ENCODE measurements around the gene VWA3A. TPM values are rescaled to one million over a fixed set of nuclear protein-coding genes. Genes with fewer than 3 reads are reported as not detected.

VWA3A gene
- total RNA-seq, 1 donor from 2014 or later, result 0.25 TPM

DNA sequence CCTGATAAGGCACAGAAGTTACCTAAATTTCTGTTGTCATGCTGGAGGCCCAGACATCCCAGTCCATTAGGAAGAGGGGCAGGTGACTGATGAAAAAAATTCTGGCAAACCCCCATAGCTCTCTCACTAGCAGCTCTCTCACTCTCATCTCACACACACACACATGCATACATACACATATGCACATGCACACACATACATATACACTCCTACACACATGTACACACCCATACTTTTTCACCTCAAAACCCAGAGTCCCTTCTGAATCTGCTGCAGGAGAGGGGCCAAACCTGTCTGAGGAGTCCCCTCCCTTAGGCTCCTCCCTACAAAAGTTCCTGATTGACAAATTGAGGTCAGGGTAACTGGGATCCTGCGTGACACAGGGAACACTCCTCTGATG is 47.4 kb downstream of the VWA3A start:
- TF ChIP-seq, protein P1, sequence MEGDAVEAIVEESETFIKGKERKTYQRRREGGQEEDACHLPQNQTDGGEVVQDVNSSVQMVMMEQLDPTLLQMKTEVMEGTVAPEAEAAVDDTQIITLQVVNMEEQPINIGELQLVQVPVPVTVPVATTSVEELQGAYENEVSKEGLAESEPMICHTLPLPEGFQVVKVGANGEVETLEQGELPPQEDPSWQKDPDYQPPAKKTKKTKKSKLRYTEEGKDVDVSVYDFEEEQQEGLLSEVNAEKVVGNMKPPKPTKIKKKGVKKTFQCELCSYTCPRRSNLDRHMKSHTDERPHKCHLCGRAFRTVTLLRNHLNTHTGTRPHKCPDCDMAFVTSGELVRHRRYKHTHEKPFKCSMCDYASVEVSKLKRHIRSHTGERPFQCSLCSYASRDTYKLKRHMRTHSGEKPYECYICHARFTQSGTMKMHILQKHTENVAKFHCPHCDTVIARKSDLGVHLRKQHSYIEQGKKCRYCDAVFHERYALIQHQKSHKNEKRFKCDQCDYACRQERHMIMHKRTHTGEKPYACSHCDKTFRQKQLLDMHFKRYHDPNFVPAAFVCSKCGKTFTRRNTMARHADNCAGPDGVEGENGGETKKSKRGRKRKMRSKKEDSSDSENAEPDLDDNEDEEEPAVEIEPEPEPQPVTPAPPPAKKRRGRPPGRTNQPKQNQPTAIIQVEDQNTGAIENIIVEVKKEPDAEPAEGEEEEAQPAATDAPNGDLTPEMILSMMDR (IDR thresholded peaks at IDR 0.05; ENCODE audit: borderline replicate concordance), result no peak
- Histone ChIP-seq H3K27me3 (ENCODE audit: low read depth) (no peaks in the 10 kb centered on the region), H3K9me3 (replicated peaks) (no peaks in the 10 kb centered on the region), H3K4me1 (no peaks in the 10 kb centered on the region), H3K4me3 (no peak overlapping the region), H3K36me3 (no peaks in the 10 kb centered on the region), H3K27ac (replicated peaks) (no peak overlapping the region)
- DNase-seq, result no peak
- intact Hi-C loops (cut with micrococcal nuclease), result no loop called here

DNA sequence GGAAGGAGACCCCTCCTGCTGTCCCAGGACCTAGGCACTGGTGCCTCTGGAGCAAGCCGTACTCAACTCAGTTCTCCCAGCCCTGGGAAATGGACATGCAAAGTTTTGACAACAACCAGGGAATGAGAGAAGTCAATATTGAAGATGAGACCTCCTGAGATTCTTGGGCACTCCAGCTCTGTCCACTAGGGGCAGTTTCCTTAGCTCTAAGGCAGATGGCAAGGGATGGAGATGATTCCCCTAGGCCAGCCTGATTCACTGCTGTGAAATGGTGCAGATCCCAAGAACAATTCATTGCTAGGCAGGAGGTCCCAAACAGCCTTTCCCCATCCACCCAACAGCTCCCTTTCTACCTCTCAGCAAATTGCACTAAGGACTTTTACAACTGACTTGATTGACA is 49.4 kb downstream of the VWA3A start:
- Histone ChIP-seq H3K4me3 (no peak overlapping the region), H3K27ac (replicated peaks) (no peak overlapping the region), H3K4me1 (no peaks in the 10 kb centered on the region), H3K27me3 (ENCODE audit: low read depth) (no peaks in the 10 kb centered on the region), H3K9me3 (replicated peaks) (no peaks in the 10 kb centered on the region), H3K36me3 (no peaks in the 10 kb centered on the region)
- intact Hi-C loops (cut with micrococcal nuclease), result no loop called here
- TF ChIP-seq, protein P1 (IDR thresholded peaks at IDR 0.05; ENCODE audit: borderline replicate concordance), result peak; percentile 23
- DNase-seq, result no peak

DNA sequence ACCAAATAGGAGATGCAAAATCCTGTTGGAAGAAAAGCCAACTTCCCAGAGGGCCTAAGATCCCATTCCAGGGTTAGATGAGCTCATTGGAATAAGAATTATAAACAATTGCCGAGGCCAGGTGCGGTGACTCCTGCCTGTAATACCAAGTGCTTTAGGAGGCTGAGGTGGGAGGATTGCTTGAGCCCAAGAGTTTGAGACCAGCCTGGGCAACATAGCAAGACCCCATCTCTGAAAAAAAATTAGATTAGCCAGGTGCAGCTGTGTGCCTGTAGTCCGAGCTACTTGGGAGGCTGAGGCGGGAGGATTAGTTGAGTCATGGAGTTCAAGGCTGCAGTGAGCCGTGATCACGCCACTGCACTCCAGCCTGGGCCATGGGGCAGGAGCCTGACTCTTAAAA is 52.2 kb downstream of the VWA3A start:
- Histone ChIP-seq H3K4me1 (no peaks in the 10 kb centered on the region), H3K9me3 (replicated peaks) (no peaks in the 10 kb centered on the region), H3K27ac (replicated peaks) (no peak overlapping the region), H3K27me3 (ENCODE audit: low read depth) (no peaks in the 10 kb centered on the region), H3K4me3 (no peak overlapping the region), H3K36me3 (no peaks in the 10 kb centered on the region)
- TF ChIP-seq, protein P1 (IDR thresholded peaks at IDR 0.05; ENCODE audit: borderline replicate concordance), result no peak
- intact Hi-C loops (cut with micrococcal nuclease), result no loop called here
- DNase-seq, result no peak

DNA sequence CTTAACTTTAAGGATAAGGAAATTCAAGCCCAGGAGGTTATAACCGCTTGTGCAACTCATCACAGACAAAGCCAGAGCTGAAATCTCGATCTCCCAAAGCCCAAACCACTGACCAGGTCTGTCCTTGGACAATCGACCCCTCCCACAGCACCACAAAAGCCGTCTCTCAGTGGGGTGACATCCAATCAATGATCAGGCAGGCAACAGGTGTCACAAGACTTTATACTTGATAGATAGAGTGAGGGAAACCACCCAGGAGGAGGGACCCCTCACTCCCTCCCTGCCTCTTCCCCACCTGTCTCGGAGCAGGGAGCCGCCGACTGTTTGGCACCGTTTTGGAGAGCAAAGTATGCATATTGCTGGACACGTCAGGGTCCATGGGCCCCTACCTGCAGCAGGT is 55.5 kb downstream of the VWA3A start:
- intact Hi-C loops (cut with micrococcal nuclease), result no loop called here
- Histone ChIP-seq H3K9me3 (replicated peaks) (no peaks in the 10 kb centered on the region), H3K27ac (replicated peaks) (no peak overlapping the region), H3K4me1 (no peaks in the 10 kb centered on the region), H3K27me3 (ENCODE audit: low read depth) (no peaks in the 10 kb centered on the region), H3K4me3 (no peak overlapping the region), H3K36me3 (no peaks in the 10 kb centered on the region)
- DNase-seq, result no peak
- TF ChIP-seq, protein P1 (IDR thresholded peaks at IDR 0.05; ENCODE audit: borderline replicate concordance), result no peak

DNA sequence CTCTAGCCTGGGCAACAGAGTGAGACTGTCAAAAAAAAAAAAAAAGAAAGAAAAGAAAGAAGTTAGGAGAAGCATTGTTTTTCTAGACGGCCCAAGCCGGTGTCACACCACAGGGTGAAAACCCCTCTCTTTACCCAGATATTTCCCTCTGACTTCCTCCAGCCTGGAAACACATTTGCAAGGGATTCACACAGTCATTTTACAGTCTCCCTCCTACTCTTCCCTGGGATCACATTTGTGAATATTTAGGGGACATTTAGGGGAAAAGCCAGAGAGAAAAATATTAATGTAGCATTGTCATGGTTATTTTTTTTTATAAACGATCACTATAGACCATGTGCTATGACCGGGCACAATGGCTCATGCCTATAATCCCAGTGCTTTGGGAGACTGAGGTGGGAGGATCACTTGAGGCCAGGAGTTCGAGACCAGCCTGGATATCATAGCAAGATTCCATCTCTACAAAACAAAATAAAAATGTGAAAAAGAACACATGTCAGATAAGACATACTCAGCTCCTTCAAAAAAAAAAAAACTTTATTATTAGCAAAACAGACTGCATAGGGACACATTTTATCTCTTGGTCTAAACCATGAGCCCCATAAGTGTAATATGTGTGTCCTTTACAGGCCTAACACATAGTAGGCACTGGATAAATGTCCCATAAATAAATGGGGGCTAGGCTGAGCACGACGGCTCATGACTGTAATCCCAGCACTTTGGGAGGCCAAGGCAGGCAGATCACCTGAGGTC is 59.1 kb downstream of the VWA3A start:
- Histone ChIP-seq H3K36me3 (no peaks in the 10 kb centered on the region), H3K9me3 (replicated peaks) (no peaks in the 10 kb centered on the region), H3K27ac (replicated peaks) (no peak overlapping the region), H3K4me3 (no peak overlapping the region), H3K4me1 (no peaks in the 10 kb centered on the region), H3K27me3 (ENCODE audit: low read depth) (no peaks in the 10 kb centered on the region)
- TF ChIP-seq, protein P1 (IDR thresholded peaks at IDR 0.05; ENCODE audit: borderline replicate concordance), result no peak
- intact Hi-C loops (cut with micrococcal nuclease), result no loop called here
- no peak for DNase-seq
